HG03469 (cell line): ENCODE measurements around the gene EMX1.

Experiments
- ATAC-seq: cut with Tn5 transposase; IDR thresholded peaks from one replicate; pipeline ENCODE4 v1.9.1; 2021; ENCODE audit warnings: mild to moderate bottlenecking, moderate library complexity, moderate number of reproducible peaks; ENCODE audit not compliant: unreplicated experiment

The EMX1 gene

GRCh38 chr2:72974436-72974754 lies 57.1 kb downstream of the EMX1 start:
- no peak for ATAC-seq

GRCh38 chr2:72975017-72975416 lies 57.7 kb downstream of the EMX1 start:
- no peak for ATAC-seq

DNA sequence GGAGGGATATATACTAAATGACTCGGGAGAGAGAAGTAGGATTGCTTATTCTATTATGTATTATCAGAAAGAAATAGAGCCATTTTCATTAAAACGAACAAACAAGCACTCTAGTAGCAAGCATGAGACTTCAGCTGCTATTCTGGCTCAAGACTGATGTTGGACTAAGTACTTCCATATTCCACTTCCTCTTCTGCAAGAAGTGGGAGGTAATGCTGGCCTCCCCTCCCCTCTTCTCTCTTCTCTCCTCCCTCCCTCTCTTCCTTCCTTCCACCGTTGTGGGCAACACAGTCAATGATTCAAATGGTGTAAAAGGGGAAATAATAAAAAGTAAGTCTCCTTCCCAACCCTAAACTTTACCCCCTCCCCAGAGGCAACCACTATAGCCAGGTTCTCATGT lies 62.6 kb downstream of the EMX1 start:
- ATAC-seq: no peak

- no peak for ATAC-seq
Measured at GRCh38 chr2:72980535-72981217, 63.4 kb downstream of the EMX1 start.

DNA sequence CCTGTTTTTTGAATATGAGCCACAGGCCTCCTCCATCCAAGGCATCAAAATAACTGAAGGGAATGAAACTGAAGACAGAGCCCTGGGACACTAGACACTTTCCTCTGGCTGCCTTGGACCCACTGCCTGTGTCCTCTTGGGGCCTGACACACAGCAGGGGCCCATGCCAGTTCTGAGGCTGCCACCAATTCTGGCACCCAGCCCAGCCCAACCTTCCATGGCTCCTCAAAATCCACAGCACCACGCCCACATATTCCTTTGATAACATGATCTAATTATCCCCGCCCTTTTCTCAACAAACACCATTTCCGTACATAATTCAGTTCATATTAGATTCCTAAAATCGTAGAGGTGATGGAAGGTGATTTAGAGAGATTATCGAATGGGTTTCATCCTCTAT lies 64.2 kb downstream of the EMX1 start:
- no peak for ATAC-seq

- no peak for ATAC-seq
Measured at GRCh38 chr2:72982219-72982618, 64.9 kb downstream of the EMX1 start.

GRCh38 chr2:72982781-72983499 lies 65.6 kb downstream of the EMX1 start:
- ATAC-seq: no peak

GRCh38 chr2:72983500-72984161 lies 66.3 kb downstream of the EMX1 start:
- no peak for ATAC-seq

- no peak for ATAC-seq
Measured at GRCh38 chr2:72984172-72984671, 66.9 kb downstream of the EMX1 start.
